GM21619 (cell line): ENCODE data around the gene SEPTIN10.

Experiments used
- ATAC-seq: cut with Tn5 transposase; IDR thresholded peaks from one replicate; pipeline ENCODE4 v1.9.1; 2021; ENCODE audit not compliant: unreplicated experiment

Gene SEPTIN10

GRCh38 chr2:109500910-109501309 lies 112.9 kb downstream of the SEPTIN10 start:
- no peak for ATAC-seq

- no peak for ATAC-seq
Measured at GRCh38 chr2:109499566-109499965, 114.2 kb downstream of the SEPTIN10 start.

GRCh38 chr2:109498906-109499305 lies 114.9 kb downstream of the SEPTIN10 start:
- no peak for ATAC-seq

DNA sequence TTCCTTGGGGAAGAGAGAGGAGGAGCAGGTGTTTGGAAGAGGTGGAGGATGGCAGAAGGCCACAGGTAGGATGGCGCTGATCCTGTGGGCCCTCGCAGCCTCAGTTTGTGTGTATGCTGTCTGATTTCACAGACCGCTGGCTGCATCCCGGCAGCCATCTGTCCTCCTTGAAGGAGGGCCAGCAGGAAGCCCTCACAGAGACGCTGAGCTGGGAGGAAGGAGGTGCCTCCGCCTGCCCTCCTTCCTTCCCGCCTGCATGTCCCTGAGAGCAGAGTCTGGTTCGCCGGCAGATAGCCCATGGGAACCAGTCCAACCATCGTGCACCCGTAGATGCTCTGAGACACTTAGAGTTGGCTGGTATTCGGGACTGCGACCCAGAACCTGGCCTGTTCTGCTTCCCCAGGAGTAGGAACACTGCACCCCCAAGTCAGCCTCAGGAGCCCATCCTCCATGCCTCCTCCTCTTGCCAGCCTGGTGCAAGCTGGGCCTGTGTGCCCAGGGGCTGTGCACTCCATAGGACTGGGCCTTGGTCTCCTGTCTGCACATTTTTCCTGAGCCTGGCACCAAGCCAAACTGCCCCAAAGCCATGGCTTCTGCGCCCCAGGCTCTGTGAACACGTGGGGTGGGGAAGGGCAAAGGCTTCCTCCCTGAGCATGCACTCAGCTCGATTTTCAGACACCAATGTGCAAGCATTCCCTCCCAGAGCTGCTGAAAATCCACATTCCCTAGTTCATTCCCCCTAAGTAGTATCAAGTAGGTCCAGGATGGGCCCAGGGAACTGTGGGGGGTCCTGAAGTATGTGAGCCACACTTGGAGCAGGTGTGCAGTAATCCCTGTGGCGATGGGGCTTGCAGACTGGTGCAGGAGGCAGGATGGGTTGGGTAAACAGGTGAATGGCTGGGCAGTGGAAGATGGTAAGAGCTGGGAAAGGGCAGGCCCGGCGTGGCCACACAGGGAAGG lies 115.6 kb downstream of the SEPTIN10 start:
- no peak for ATAC-seq

- ATAC-seq = no peak
Measured at GRCh38 chr2:109497463-109497862, 116.3 kb downstream of the SEPTIN10 start.

DNA sequence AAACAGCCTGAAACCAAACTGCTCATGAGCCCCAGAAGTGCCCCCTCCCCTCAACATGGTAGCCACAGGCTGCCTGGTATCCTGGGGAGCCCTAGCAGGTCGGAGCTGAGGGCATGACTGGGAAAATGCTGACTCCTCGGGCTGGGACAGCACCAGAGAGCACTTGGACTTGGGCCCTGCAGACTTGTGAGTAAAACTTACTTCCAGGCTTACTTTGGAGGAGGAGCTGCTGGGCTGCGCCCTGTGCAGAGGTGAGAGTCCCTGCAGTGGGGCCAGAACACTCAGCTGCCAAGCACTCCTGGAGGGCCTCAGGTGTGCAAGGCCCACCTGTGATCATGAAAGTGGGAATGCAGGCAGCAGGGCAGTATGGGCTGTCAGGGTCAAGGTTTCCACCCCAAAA lies 119.4 kb downstream of the SEPTIN10 start:
- ATAC-seq = no peak

DNA sequence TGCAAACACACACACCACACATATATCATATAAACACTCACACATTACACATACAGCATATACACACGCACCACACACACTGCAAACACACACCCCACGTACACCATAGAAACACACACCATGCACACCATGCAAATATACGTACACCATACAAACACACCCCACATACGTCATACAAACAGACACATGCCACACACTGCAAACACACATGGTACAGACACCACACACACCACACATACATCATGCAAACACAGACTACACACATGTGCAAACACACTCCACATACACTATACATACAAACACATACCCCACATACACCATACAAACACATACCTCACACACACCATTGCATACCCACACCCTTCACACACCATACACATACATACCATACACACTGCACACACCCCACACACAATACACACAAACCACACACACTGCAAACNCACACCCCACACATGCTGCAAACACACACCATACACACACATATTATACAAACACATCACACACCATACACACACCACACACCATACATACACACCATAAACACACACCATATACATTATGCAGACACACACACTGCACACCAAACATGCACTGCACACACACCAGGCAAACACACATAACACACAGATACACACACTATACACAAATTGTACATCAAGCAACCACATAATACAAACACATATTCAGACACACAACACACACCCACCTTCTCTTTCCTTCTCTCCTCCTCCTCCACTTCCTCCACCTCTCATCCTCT lies 120.4 kb downstream of the SEPTIN10 start:
- no peak for ATAC-seq
